GM18951 (cell line): Measurements from ENCODE around the gene ATAD3B.
"Not testable (repeated sequence)": the region's sequence is repeated elsewhere in the genome, so short reads cannot be mapped to it uniquely, and the experiment has no call there.

Source experiments
- POLR2A ChIP-seq: IDR thresholded peaks from 4 replicates; pipeline ENCODE4 v1.6.1; 2011; ENCODE audit warnings: mild to moderate bottlenecking; ENCODE audit not compliant: insufficient read length, insufficient read depth; ENCODE audit errors: extremely low read depth
- in situ Hi-C: fragments of 300-500 bp; cut with MboI; formaldehyde crosslinking; loops from one replicate; pipeline ENCODE4 v1.12.0; 2022; ENCODE audit warnings: low sequenced_read_pairs, mixed read lengths, inconsistent platforms; ENCODE audit not compliant: unreplicated experiment

Gene ATAD3B

DNA sequence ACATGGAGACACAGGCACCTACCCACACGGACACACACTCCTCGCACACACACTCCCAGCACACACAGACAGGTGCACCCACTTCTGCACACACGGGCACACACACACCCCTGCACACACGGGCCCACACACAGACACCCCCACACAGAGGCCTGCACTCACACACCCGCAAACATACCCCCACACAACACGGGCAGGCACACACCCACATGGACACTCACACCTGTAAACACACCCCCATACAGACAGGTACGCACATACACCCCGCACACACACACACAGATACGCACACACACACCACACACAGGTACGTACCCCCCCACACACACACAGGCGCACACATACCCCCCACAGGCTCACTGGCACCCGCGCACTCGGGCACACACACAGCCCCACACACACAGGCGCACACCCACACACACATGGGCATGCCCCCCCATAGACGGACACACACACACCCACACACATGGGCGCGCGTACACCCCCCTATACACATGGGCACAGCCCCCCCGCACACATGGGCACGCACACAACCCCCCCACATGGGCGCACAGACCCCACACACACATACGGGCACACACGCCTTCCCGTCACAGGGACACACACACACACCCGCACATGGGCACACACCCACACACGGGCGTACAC lies 46.5 kb downstream of the ATAD3B start:
- no peak for TF ChIP-seq POLR2A
- in situ Hi-C loops = no loop called here

DNA sequence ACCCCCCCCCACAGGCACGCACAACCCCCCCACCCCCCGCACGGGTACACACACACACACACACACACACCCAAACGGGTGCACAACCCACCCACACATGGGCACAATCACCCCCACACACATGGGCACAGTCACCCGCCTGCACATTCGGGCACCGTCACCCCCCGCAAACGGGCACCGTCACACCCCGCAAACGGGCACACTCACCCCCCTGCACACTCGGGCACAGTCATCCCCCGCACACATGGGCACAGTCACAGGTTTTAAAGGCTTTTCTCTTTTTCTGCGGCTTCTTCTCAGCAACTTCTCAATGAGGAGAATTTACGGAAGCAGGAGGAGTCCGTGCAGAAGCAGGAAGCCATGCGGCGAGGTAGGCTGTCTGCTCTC lies 47.0 kb downstream of the ATAD3B start:
- in situ Hi-C loops = not testable (repeated sequence)

DNA sequence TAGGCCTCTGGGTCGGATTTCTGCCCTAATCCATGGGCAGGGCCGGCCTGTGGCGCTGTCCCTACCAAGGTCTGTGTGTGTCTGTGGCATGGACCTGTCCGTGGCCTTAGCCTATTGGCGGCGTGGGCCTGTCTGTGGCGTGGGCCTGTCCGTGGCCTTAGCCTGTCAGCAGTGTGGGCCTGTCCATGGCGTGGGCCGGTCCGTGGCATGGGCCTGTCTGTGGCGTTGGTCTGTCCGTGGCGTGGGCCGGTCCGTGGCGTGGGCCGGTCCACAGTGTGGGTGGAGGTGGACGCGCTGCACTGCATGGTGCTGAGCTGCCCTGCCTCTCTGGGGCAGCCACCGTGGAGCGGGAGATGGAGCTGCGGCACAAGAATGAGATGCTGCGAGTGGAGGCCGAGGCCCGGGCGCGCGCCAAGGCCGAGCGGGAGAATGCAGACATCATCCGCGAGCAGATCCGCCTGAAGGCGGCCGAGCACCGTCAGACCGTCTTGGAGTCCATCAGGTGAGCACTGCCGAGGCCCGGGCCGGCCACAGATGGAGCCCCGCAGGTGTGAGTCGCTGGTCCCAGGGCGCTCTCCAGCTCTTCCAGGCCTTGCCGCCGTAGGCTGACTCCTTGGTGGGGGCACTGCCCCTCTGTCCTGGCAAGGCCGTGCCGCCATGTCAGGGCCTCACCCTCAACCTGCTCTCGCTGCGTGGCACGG lies 48.4 kb downstream of the ATAD3B start:
- in situ Hi-C loops = not testable (repeated sequence)

DNA sequence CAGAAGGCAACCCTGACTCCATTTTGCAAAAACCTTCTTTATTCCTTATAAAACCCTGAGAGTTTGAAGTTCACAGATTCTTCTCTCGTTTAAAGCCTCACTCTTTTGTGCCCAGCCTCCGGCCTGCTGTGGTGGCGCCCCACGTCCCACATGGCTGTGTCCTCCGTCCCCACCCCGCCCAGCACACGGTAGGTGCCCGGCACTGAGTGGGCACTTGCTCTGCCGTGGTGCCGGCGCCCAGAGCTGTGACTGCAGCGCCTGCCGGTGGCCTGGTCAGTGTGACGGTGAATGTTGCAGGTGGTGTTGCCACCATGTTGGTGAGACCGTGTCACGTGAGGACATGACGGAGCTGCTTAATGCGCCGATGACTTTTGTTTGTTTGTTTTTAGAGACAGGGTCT lies 49.8 kb downstream of the ATAD3B start:
- no peak for TF ChIP-seq POLR2A
- in situ Hi-C loops = no loop called here

DNA sequence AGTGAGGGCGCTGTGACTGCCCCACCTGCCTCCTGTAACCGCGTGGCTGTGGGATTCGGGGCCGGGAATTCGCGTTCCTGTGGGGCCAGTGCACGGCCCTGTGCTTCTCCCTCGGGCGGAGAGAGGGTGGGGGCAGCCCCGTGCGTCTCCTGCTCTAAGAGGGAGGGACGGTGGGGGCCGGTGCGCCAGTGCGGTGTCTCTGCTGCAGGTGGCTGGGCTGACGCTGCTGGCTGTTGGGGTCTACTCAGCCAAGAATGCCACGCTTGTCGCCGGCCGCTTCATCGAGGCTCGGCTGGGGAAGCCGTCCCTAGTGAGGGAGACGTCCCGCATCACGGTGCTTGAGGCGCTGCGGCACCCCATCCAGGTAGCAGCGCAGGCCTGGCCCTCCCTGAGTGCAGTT lies 51.0 kb downstream of the ATAD3B start:
- in situ Hi-C loops = not testable (repeated sequence)

DNA sequence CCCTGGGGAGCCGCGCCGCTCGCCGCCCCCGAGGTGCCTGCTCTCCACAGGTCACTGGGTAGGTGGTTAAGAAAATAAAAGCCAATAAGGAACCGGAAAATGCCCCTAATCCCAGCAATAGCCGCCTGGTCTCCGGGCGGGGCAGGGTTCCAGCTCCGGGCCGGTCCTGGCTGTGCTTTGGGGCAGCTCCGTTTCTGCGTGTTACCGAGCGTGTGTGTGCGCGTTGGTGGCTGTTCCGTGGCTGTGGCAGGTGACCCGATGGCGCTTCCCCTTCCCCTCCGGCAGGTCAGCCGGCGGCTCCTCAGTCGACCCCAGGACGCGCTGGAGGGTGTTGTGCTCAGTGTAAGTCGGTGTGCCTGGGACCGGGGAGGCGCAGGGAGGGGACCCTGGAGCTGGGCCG lies 51.7 kb downstream of the ATAD3B start:
- in situ Hi-C loops = not testable (repeated sequence)

DNA sequence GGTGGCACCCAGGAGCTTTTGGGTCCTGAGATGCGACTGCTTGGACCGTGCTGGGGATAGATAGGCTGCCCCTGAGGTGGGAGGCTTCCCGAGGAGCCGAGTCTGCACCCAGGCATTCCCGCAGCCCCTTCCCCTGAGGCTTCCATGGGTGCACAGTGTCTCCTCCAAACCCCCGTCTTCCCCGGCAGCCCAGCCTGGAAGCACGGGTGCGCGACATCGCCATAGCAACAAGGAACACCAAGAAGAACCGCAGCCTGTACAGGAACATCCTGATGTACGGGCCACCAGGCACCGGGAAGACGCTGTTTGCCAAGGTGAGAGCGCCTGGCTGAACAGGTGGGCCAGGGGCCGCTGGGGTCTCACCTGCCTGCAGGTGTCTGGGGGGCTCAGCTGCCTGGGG lies 52.1 kb downstream of the ATAD3B start:
- in situ Hi-C loops = not testable (repeated sequence)

DNA sequence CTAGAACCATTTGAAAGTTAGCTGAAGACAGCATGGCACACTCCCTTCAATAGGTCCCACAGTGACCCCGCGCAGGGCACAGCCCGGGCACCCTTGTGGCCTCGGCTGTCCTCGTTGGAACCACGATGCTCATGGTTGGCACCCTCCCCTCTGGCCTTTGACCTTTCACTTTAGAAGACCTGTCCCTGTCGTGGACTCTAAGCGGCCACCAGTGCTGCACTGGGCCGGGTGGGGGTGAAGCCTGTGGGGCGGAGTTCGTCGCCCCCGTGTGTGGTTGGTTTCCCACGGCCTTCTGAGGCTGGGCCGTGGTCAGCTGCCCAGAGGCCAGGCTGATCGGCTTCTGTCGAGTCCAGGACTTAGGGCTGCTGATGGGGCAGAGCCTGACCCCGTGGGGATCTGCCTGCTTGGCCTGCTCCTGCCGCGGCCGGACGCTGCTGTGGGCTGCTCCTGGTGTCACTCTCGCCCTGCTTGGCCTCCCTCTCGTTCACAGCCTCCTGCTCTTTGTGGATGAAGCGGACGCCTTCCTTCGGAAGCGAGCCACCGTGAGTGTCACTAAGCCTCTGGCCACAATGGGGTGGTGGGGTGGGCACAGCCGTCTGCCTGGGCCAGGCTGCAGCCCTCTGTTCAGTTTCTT lies 53.3 kb downstream of the ATAD3B start:
- in situ Hi-C loops = not testable (repeated sequence)

DNA sequence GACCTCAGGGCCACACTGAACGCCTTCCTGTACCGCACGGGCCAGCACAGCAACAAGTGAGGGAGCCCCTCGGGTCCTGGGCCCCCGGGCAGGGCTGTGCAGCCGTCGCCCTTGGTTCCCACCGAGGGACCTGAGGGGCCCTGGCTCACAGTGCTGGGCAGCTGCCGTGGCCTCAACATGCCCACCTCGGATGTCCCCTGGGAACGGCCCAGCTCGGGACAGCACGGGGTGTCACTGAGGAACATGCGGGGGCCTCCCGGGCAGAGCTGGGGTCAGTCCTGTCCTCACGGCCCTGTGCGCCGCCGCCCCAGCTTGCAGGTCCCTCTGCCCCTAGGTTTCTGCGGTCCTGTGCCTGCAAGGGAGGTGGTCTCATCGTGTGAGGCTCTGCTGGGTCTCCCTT lies 54.9 kb downstream of the ATAD3B start:
- in situ Hi-C loops = not testable (repeated sequence)

DNA sequence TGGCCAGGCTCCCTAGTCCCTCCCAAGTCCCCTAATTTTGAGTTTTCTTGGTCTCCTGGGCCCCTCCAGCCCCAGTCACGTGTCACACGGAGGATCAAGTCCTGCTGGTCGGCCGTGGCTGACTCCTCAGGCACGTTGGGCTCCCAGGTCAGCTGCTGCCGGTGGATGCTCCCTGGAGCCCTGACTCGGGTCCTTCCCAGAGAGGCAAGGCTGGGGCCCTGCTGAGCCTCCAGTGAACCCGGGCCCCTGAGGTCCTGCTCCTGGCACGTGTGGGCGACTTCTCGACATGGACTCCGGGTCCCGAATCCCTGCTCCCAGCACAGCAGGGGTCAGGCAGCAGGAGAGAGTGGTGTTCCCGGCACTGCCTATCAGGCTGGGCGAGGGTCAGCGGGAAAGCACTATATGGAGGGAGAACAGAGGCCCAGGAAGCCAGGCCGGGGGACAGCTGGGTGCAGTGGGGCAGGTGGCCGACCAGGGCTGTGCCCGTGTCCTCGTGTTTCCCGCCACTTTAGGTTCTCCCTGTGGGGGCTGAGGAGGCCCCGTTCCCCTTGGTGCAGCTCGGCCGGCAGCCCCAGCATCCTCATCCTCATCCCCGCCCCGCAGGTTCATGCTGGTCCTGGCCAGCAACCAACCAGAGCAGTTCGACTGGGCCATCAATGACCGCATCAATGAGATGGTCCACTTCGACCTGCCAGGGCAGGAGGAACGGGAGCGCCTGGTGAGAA lies 55.7 kb downstream of the ATAD3B start:
- in situ Hi-C loops = no loop called here
- no peak for TF ChIP-seq POLR2A

DNA sequence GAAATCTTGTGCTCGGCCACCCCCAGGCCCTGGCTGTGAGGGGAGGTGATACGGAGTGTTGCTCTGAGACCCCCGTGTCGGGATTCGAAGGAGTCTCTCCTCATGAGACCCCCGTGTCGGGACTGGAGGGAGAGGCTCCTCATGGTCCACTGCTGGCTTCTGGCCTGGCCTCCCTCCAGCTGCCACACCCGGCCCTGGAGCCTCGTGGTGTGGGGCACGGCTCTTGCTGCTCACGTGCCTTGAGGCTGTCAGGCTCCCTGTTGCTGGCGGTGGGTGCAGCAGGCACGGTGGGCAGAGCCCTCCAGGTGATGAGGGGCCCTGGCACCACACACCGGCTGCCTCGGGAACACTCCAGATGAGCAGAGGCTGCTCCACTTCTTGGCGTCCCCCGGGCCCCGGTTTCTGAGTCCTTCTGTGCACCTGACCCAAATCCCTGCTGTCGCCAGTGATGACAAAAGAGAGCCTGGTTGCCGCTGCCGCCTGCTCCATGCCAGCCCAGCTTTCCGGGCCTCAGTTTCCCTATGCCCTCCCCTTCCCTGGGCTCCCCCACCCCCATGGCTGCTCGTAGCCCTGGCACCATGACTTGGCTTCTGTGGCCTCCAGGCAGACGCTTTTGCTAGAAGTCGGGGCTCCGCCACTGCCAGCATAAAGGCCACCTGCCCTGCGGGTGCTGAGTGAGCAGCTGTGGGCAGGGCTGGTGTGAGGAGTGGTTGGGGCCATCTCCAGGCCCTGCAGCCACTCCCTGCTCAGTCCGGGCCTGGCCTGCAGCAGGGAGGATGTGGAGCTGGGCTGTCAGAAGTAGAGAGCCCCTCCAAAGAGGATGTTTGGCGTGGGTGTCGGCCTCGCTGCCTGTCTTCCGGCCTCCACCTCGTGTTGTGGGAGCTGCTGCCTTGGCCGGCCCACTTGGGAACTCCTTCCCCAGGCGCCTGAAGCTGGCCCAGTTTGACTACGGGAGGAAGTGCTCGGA lies 57.0 kb downstream of the ATAD3B start:
- in situ Hi-C loops = no loop called here
- no peak for TF ChIP-seq POLR2A

DNA sequence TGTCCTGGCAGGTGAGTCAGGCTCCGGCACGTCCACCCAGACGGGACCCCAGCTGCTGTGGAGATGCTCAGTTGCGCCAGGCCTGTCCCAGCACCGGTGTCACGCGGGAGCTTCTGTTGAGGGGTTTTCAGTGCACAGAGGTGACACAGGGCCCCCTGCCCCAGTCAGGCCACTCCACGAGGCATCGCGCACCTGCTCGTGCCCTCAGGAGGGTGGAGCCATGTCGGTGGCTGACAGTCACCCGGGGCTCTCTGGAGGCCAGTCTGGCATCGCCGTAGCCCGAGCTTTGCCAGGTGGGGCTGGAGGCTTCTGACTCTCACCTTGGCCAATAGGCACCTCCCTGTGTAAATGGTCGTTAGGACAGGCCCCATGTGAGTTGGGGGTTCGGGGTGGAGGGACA lies 57.8 kb downstream of the ATAD3B start:
- in situ Hi-C loops = no loop called here
- TF ChIP-seq POLR2A = no peak

DNA sequence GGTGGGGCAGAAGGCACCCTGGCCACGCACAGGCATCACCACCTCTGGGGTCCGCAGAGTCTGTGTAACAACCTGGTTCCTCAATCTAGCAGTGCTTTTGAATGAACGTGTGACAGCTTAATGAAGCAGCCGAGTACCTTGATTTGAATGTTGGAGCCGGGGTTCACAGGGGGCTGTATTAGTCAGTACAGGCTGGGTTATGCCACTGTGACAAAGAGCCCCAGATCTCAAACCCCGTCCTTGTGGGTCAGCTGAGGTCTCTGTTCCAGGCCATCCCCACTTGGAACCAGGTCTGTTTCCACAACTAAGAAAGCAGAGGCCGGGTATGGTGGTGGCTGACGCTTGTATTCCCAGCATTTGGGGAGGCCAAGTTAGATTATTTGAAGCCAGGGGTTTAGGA lies 58.4 kb downstream of the ATAD3B start:
- no peak for TF ChIP-seq POLR2A
- in situ Hi-C loops = no loop called here
